ENCODE results near the gene IHH. TPM values are rescaled to one million over a fixed set of nuclear protein-coding genes. Genes with fewer than 3 reads are reported as not detected.

The IHH gene
- polyA plus RNA-seq, 3 donors: not detected

GRCh38 chr2:219076253-219076652 lies 15.5 kb upstream of the IHH start:
- peaks cover 34 to 38% of the 10 kb centered on the region in 2 donors for H3K36me3 Mint-ChIP-seq
- Histone ChIP-seq H3K9ac (ENCODE audit: insufficient read depth, low read length, poor library complexity, severe bottlenecking) (no peak overlapping the region), H3K36me3 (replicated peaks in 1 of 2; ENCODE audit: control insufficient read depth in 1 of 2, insufficient read depth in 2 of 2, low read length in 2 of 2) (peaks cover 0 to 25% of the 10 kb centered on the region in 2 donors)

DNA sequence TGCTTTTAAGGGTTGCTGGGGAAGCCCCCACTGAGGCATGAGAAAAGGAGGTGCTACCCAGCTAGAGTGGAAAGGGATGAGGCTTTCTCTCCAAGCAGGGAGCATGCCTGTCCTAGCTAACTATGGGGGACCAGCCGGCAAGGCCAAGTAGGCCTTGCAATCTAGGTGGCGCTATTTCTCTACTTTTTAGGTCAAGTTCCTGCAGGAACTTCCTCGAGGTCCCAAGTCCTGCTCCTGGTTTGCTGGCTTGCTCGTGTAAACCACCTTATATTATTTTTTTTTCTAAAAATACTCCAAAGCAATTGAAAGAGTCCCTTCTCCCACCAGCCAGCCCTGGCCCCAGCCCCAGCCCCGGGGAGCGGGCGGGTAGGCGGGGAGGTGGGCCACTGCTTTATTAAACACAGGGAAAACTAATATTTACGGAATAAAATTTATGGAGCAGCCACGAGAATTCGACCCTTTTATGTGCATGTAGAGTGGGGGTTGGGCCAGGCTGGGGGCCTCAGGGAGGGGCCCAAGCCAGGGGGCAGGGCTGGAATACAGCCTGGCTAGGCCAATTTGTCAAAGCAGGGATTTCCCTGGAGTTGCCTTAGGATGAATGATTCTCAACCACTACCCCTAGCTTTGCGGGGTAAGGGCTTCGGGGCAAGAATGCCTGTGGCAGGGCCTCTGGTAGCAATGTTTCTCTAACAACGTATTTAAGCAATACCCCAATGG lies 12.8 kb upstream of the IHH start:
- Histone ChIP-seq H3K27me3 (ENCODE audit: control insufficient read depth in 2 of 2, insufficient read depth in 2 of 2, low read length in 2 of 2) (no peaks in the 10 kb centered on the region), H3K9me3 (replicated peaks in 1 of 2; ENCODE audit: control insufficient read depth in 1 of 2, insufficient read depth in 1 of 2, low read length in 2 of 2) (no peaks in the 10 kb centered on the region), H4K20me1 (ENCODE audit: insufficient read depth, low read length) (no peaks in the 10 kb centered on the region), H3K4me3 (replicated peaks in 1 of 3; ENCODE audit: low read depth in 2 of 3, low read length in 3 of 3) (no peak overlapping the region), H2AFZ (ENCODE audit: insufficient read depth, low read depth, low read length, poor library complexity, severe bottlenecking) (no peak overlapping the region), H3K4me1 (ENCODE audit: control insufficient read depth in 1 of 2, insufficient read depth in 2 of 2, low read length in 2 of 2) (peaks cover 16 to 17% of the 10 kb centered on the region in 2 donors), H3K27ac (ENCODE audit: low read depth in 1 of 2, low read length in 2 of 2) (no peak overlapping the region), H3K4me2 (replicated peaks; ENCODE audit: extremely low read depth, low read length, poor library complexity, severe bottlenecking) (no peak overlapping the region), H3K36me3 (replicated peaks in 1 of 2; ENCODE audit: control insufficient read depth in 1 of 2, insufficient read depth in 2 of 2, low read length in 2 of 2) (peaks cover 0 to 25% of the 10 kb centered on the region in 2 donors), H3K9ac (ENCODE audit: insufficient read depth, low read length, poor library complexity, severe bottlenecking) (no peak overlapping the region), H3K79me2 (ENCODE audit: insufficient read depth, low read length) (no peaks in the 10 kb centered on the region)
- no peak overlapping the region for H3K27ac Mint-ChIP-seq
- DNase-seq: peak; percentile 38 to 58 (median 52)
- intact Hi-C loops (cut with micrococcal nuclease): no loop called here
- H3K4me1 Mint-ChIP-seq: peaks cover 18% of the 10 kb centered on the region
- H3K9me3 Mint-ChIP-seq: no peaks in the 10 kb centered on the region
- TF ChIP-seq, protein P1, sequence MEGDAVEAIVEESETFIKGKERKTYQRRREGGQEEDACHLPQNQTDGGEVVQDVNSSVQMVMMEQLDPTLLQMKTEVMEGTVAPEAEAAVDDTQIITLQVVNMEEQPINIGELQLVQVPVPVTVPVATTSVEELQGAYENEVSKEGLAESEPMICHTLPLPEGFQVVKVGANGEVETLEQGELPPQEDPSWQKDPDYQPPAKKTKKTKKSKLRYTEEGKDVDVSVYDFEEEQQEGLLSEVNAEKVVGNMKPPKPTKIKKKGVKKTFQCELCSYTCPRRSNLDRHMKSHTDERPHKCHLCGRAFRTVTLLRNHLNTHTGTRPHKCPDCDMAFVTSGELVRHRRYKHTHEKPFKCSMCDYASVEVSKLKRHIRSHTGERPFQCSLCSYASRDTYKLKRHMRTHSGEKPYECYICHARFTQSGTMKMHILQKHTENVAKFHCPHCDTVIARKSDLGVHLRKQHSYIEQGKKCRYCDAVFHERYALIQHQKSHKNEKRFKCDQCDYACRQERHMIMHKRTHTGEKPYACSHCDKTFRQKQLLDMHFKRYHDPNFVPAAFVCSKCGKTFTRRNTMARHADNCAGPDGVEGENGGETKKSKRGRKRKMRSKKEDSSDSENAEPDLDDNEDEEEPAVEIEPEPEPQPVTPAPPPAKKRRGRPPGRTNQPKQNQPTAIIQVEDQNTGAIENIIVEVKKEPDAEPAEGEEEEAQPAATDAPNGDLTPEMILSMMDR (IDR thresholded peaks at IDR 0.05): peak; percentile 66
- WGBS (ENCODE audit: insufficient coverage): 54% methylated on average over 7 of the region's 14 CpGs
- H3K4me3 Mint-ChIP-seq: no peak overlapping the region
- H3K27me3 Mint-ChIP-seq (ENCODE audit: low read depth in 3 of 3): peaks cover 2% of the 10 kb centered on the region in 3 donors
- H3K36me3 Mint-ChIP-seq: peaks cover 29 to 33% of the 10 kb centered on the region in 2 donors

More at GRCh38 chr2:219076253-219076652, 15.5 kb upstream of the IHH start:
- TF ChIP-seq, protein P1 (IDR thresholded peaks at IDR 0.05): no peak
- Histone ChIP-seq H3K4me2 (replicated peaks; ENCODE audit: extremely low read depth, low read length, poor library complexity, severe bottlenecking) (no peak overlapping the region), H3K9me3 (replicated peaks in 1 of 2; ENCODE audit: control insufficient read depth in 1 of 2, insufficient read depth in 1 of 2, low read length in 2 of 2) (no peaks in the 10 kb centered on the region), H4K20me1 (ENCODE audit: insufficient read depth, low read length) (no peaks in the 10 kb centered on the region), H3K4me3 (replicated peaks in 1 of 3; ENCODE audit: low read depth in 2 of 3, low read length in 3 of 3) (no peak overlapping the region), H2AFZ (ENCODE audit: insufficient read depth, low read depth, low read length, poor library complexity, severe bottlenecking) (no peak overlapping the region), H3K27me3 (ENCODE audit: control insufficient read depth in 2 of 2, insufficient read depth in 2 of 2, low read length in 2 of 2) (no peaks in the 10 kb centered on the region), H3K4me1 (ENCODE audit: control insufficient read depth in 1 of 2, insufficient read depth in 2 of 2, low read length in 2 of 2) (peaks cover 16 to 17% of the 10 kb centered on the region in 2 donors), H3K27ac (ENCODE audit: low read depth in 1 of 2, low read length in 2 of 2) (peak overlapping the region in 1 of 2 donors; percentile 24), H3K79me2 (ENCODE audit: insufficient read depth, low read length) (no peaks in the 10 kb centered on the region)
- peak in 2 of 3 donors; percentile 13 to 19 for DNase-seq
- 60% methylated on average over 2 of the region's 3 CpGs for WGBS (ENCODE audit: insufficient coverage)
- peak overlapping the region in 2 of 7 donors; percentile 23 to 49 for H3K27ac Mint-ChIP-seq
- no peak overlapping the region for H3K4me3 Mint-ChIP-seq
- intact Hi-C loops (cut with micrococcal nuclease): loop anchor here in 1 of 2 donors (5.0 kb wide), 1 partner anchor 41 kb away; no protein-coding TSS in a partner anchor
- H3K27me3 Mint-ChIP-seq (ENCODE audit: low read depth in 3 of 3): peaks cover 0 to 3% (median 2%) of the 10 kb centered on the region in 3 donors
- H3K4me1 Mint-ChIP-seq: peaks cover 22% of the 10 kb centered on the region
- H3K9me3 Mint-ChIP-seq: no peaks in the 10 kb centered on the region

Measured in CD14-positive monocyte (primary cell).